Large intestine (tissue), 3 donors: ENCODE data around the gene SIPA1L3. TPM values are rescaled to one million over a fixed set of nuclear protein-coding genes. Genes with fewer than 3 reads are reported as not detected.

Experiments
- DNase-seq, 2 donors: peaks; one replicate each; pipeline versions ENCODE4 v3.0.0 to v3.0.0-alpha.2; 2013
- H3K27ac ChIP-seq: one replicate; pipeline ENCODE4 v1.5.1; 2013; ENCODE audit warnings: low read length
- H3K27me3 ChIP-seq: 2 replicates; pipeline ENCODE4 v1.6.1; 2013; ENCODE audit warnings: low read length; ENCODE audit not compliant: control insufficient read depth, insufficient read depth
- H3K36me3 ChIP-seq: 2 replicates; pipeline ENCODE4 v1.6.1; 2013; ENCODE audit warnings: low read length; ENCODE audit not compliant: control insufficient read depth, insufficient read depth
- H3K4me1 ChIP-seq: one replicate; pipeline ENCODE4 v1.6.1; 2013; ENCODE audit warnings: low read length; ENCODE audit not compliant: control insufficient read depth, insufficient read depth
- H3K4me3 ChIP-seq: one replicate; pipeline ENCODE4 v1.5.1; 2013; ENCODE audit warnings: low read length
- H3K9me3 ChIP-seq: one replicate; pipeline ENCODE4 v1.6.1; 2013; ENCODE audit warnings: mild to moderate bottlenecking, low read depth, low read length, moderate library complexity; ENCODE audit not compliant: control insufficient read depth
- WGBS: methylation state at CpG from one replicate; pipeline ENCODE4 v1.1.5; 2013; ENCODE audit warnings: low lambda C conversion rate; ENCODE audit not compliant: insufficient coverage; 5-methylcytosine and 5-hydroxymethylcytosine counted together
- polyA plus RNA-seq: library from polyadenylated mRNA; unstranded; fragments of 120-200 nt; gene quantifications from one replicate; pipeline ENCODE4 v1.2.1, GENCODE V29; 2013

SIPA1L3 gene
- polyA plus RNA-seq, 1 donor: 70.0 TPM

DNA sequence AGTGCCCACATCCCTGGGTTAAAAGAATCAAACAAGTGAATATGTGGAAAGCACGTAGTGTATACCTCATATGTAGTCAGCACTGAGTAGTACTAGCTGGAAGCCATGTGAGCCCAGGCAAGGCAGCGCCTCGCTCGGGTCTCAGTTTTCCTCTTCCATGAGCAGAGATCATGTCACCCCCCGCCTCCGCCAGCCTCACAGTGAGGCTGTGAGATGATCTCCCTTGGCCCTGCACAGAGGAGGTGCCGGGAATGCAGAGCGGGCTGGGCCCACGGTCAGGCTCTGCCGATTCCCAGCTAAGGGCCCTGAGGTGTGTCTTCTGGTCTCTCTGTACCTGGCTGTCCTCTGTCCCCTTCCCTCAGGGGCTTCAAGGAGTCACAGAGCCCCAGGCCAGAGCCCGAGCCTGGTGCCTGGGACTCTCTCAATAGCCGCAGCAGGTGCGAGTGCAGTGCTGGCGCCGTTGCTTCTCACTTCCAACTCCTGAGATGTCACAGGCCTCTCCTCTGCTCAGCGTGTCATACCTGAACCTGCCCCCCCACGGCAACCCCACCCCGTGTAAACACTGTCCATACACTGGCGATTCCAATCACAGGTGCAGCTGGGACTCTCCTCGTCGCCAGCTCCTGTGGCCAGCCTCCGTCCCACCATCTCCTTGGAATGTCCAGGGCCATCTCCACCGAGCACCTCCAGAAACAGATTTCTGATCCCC lies 290.1 kb downstream of the SIPA1L3 start:
- DNase-seq: no peak
- no peaks in the 10 kb centered on the region for H3K4me1 ChIP-seq
- no peaks in the 10 kb centered on the region for H3K9me3 ChIP-seq
- no peak overlapping the region for H3K27ac ChIP-seq
- no CpG with 5 or more reads among the region's 23 CpGs for WGBS
- no peaks in the 10 kb centered on the region for H3K27me3 ChIP-seq
- peaks cover 77% of the 10 kb centered on the region for H3K36me3 ChIP-seq
- no peak overlapping the region for H3K4me3 ChIP-seq

DNA sequence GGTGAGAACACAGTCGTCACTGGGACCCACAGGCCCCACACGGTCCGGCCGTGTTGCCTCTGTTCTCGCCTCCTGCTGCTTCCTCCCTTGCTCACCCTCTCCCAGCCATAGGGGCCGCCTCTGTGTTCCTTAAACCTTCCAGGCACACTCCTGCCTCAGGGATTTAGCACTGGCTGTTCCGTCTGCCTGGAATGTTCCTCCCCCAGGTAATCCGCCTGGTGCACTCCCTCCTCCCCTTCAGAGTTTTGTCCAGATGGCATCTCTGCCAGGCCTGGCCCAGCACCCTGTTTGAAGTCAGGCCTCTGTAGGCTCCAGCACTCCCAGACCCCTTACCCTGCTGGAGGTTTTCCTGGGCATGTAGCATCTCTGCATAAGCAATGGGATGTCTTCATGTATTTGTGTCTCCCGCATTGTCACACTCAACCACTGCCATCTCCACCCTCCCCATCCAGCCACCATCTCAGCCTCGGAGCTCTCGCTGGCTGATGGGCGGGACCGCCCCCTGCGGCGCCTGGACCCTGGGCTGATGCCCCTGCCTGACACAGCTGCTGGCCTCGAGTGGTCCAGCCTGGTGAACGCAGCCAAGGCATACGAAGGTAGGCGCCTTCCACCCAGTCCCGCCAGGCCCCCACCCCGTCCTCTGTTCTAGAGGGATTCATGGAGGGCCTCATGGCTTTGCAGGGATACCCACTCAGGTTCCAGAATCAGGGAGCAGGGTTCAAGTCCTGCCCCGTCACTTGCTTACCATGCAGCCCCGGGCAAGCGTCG lies 291.1 kb downstream of the SIPA1L3 start:
- no CpG with 5 or more reads among the region's 25 CpGs for WGBS
- Histone ChIP-seq H3K27ac (no peak overlapping the region), H3K36me3 (peaks cover 77% of the 10 kb centered on the region), H3K4me3 (no peak overlapping the region), H3K27me3 (no peaks in the 10 kb centered on the region), H3K4me1 (no peaks in the 10 kb centered on the region), H3K9me3 (no peaks in the 10 kb centered on the region)
- no peak for DNase-seq

DNA sequence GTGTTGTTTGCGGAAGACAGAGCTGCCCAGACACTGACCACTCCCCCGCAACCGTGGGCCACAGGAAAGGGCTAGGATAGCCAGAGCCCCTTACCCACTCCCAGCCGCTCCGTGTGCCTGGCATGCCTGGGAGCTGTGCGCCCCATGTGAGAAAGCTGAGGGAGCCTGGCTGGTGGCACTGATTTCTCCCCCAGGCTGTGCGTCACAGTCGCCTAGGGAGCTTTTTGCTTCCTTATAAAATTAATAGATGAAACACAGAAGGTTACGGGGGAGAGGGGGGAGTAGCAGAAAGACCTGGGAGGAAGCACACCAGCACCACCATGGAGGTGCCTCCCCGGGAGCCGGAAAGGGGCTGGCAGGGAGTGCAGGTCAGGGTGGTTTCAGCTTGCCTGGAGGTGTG lies 292.3 kb downstream of the SIPA1L3 start:
- Histone ChIP-seq H3K27me3 (no peaks in the 10 kb centered on the region), H3K9me3 (no peaks in the 10 kb centered on the region), H3K4me1 (no peaks in the 10 kb centered on the region), H3K27ac (no peak overlapping the region), H3K4me3 (no peak overlapping the region), H3K36me3 (peaks cover 81% of the 10 kb centered on the region)
- no peak for DNase-seq
- WGBS: no CpG with 5 or more reads among the region's 11 CpGs

- peaks cover 82% of the 10 kb centered on the region for H3K36me3 ChIP-seq
Observed at GRCh38 chr19:38201731-38202130, 294.7 kb downstream of the SIPA1L3 start.

GRCh38 chr19:38202504-38202903 lies 295.5 kb downstream of the SIPA1L3 start:
- Histone ChIP-seq H3K27me3 (no peaks in the 10 kb centered on the region), H3K9me3 (no peaks in the 10 kb centered on the region), H3K4me1 (no peaks in the 10 kb centered on the region), H3K36me3 (peaks cover 80% of the 10 kb centered on the region), H3K27ac (no peak overlapping the region), H3K4me3 (no peak overlapping the region)
- DNase-seq: no peak
- 100% methylated on average over 5 of the region's 14 CpGs for WGBS

More at GRCh38 chr19:38201731-38202130, 294.7 kb downstream of the SIPA1L3 start:
- no peak for DNase-seq
- H3K4me3 ChIP-seq: no peak overlapping the region
- H3K27me3 ChIP-seq: no peaks in the 10 kb centered on the region
- H3K27ac ChIP-seq: no peak overlapping the region
- no peaks in the 10 kb centered on the region for H3K4me1 ChIP-seq
- H3K9me3 ChIP-seq: no peaks in the 10 kb centered on the region
- WGBS: no CpG with 5 or more reads among the region's 15 CpGs

DNA sequence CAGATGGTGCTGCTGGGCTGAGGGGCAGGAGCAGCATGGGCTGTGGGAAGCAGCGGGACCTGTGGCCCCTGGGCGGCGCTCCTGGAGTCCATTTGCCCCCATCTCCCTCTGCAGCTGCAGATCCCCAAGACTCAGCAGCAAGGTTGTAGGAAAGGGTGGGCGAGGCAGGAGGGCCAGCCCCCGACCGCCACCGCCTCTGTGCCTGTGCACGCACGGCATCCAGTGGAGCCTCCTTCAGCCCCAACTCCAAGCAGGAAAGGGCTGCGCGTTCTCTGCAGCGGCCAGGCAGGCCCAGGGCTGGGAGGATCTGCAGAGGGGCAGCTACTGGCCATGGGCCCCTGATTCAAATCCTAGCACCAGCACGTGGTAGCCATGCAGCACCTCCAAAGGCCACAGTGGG lies 296.2 kb downstream of the SIPA1L3 start:
- Histone ChIP-seq H3K9me3 (no peaks in the 10 kb centered on the region), H3K36me3 (peaks cover 74% of the 10 kb centered on the region), H3K4me1 (no peaks in the 10 kb centered on the region), H3K27me3 (peaks cover under 1% of the 10 kb centered on the region), H3K27ac (no peak overlapping the region), H3K4me3 (no peak overlapping the region)
- WGBS: no CpG with 5 or more reads among the region's 13 CpGs
- no peak for DNase-seq

- H3K36me3 ChIP-seq: peaks cover 70% of the 10 kb centered on the region
- peaks cover 9% of the 10 kb centered on the region for H3K27me3 ChIP-seq
- no peaks in the 10 kb centered on the region for H3K9me3 ChIP-seq
- no peaks in the 10 kb centered on the region for H3K4me1 ChIP-seq
- no peak overlapping the region for H3K4me3 ChIP-seq
- DNase-seq: no peak
- no CpG with 5 or more reads among the region's 8 CpGs for WGBS
- no peak overlapping the region for H3K27ac ChIP-seq
Observed at GRCh38 chr19:38204096-38204495, 297.1 kb downstream of the SIPA1L3 start.

DNA sequence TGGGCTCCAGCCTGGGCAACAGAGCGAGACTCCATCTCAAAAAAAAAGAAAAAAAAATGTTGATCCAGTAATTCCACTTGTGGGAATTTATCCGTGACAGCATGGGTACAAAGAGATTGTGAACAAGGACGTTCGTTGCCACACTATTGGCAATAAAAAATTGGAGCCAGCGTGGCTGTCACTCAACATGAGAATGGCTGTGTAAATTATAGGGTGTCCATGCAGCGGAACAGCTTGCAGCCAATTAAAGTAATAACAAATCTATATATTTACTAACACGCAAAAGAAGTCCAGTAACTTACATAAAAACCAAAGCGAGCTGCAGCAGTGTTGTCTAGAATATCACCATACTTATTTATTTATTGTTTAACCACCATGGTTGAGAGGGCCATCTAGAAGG lies 297.7 kb downstream of the SIPA1L3 start:
- Histone ChIP-seq H3K4me3 (no peak overlapping the region), H3K36me3 (peaks cover 65% of the 10 kb centered on the region), H3K4me1 (no peaks in the 10 kb centered on the region), H3K27me3 (peaks cover 16% of the 10 kb centered on the region), H3K9me3 (no peaks in the 10 kb centered on the region), H3K27ac (no peak overlapping the region)
- WGBS: 100% methylated on average over 1 of the region's 8 CpGs
- no peak for DNase-seq

- H3K4me1 ChIP-seq: no peaks in the 10 kb centered on the region
- H3K27ac ChIP-seq: no peak overlapping the region
- DNase-seq: no peak
- no peaks in the 10 kb centered on the region for H3K9me3 ChIP-seq
- WGBS: no CpG with 5 or more reads among the region's 36 CpGs
- H3K36me3 ChIP-seq: peaks cover 56% of the 10 kb centered on the region
- H3K4me3 ChIP-seq: no peak overlapping the region
- peaks cover 29% of the 10 kb centered on the region for H3K27me3 ChIP-seq
Observed at GRCh38 chr19:38206006-38206745, 299.2 kb downstream of the SIPA1L3 start.

DNA sequence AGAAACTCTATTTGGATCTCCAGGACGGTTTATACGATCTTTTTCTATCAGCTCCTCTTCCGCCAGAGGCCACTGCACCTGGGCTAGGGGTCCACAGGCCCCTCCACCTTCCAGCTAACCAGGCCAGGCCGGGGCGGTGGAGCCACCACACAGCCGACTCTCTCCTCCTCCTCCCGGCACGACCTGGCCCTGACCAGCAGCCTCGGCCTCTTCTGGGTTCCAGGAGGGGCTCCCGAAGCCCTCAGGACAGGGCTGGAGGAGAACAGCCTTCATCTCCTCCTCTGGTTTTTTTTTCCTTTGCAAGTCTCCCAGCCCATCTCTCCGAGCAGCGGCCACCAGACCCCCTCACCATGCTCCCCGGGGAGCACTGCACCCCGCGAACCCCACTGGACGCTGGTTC lies 299.9 kb downstream of the SIPA1L3 start:
- no peak overlapping the region for H3K27ac ChIP-seq
- peaks cover 36% of the 10 kb centered on the region for H3K27me3 ChIP-seq
- no peak overlapping the region for H3K4me3 ChIP-seq
- no CpG with 5 or more reads among the region's 16 CpGs for WGBS
- H3K4me1 ChIP-seq: peaks cover 6% of the 10 kb centered on the region
- no peak for DNase-seq
- peaks cover 49% of the 10 kb centered on the region for H3K36me3 ChIP-seq
- no peaks in the 10 kb centered on the region for H3K9me3 ChIP-seq
